ENCODE results near the gene FIS1.
A peak's percentile ranks its signal among the peaks of the same experiment; 100 is the strongest.
"Not testable (repeated sequence)": the region's sequence is repeated elsewhere in the genome, so short reads cannot be mapped to it uniquely, and the experiment has no call there.

The FIS1 gene

GRCh38 chr7:101244375-101245146, at the start of gene FIS1:
FIS1 (minus strand) TSS chr7:101245081; CDS start chr7:101245004, 77 bp downstream.
- peak; percentile 90 to 92 for DNase-seq (ENCODE audit: low read depth in 1 of 2, low spot score in 1 of 2)

GRCh38 chr7:101294039-101294831, 49.4 kb upstream of the FIS1 start:
- DNase-seq (ENCODE audit: low read depth in 1 of 2, low spot score in 1 of 2), result no peak

- DNase-seq (ENCODE audit: low read depth in 1 of 2, low spot score in 1 of 2), result not testable (repeated sequence)
Measured at GRCh38 chr7:101293069-101294021, 48.5 kb upstream of the FIS1 start.

GRCh38 chr7:101292566-101292965, 47.7 kb upstream of the FIS1 start:
- not testable (repeated sequence) for DNase-seq (ENCODE audit: low read depth in 1 of 2, low spot score in 1 of 2)

- peak; percentile 41 to 49 for DNase-seq (ENCODE audit: low read depth in 1 of 2, low spot score in 1 of 2)
Measured at GRCh38 chr7:101290186-101291037, 45.5 kb upstream of the FIS1 start.

- DNase-seq (ENCODE audit: low read depth in 1 of 2, low spot score in 1 of 2), result not testable (repeated sequence)
Measured at GRCh38 chr7:101289687-101290086, 44.8 kb upstream of the FIS1 start.

GRCh38 chr7:101288439-101288838, 43.6 kb upstream of the FIS1 start:
- DNase-seq (ENCODE audit: low read depth in 1 of 2, low spot score in 1 of 2), result no peak

GRCh38 chr7:101287032-101287431, 42.2 kb upstream of the FIS1 start:
- no peak for DNase-seq (ENCODE audit: low read depth in 1 of 2, low spot score in 1 of 2)

- DNase-seq (ENCODE audit: low read depth in 1 of 2, low spot score in 1 of 2), result not testable (repeated sequence)
Measured at GRCh38 chr7:101285880-101286279, 41.0 kb upstream of the FIS1 start.

GRCh38 chr7:101285171-101285570, 40.3 kb upstream of the FIS1 start:
- DNase-seq (ENCODE audit: low read depth in 1 of 2, low spot score in 1 of 2), result no peak

- not testable (repeated sequence) for DNase-seq (ENCODE audit: low read depth in 1 of 2, low spot score in 1 of 2)
Measured at GRCh38 chr7:101280912-101281311, 36.0 kb upstream of the FIS1 start.

- DNase-seq (ENCODE audit: low read depth in 1 of 2, low spot score in 1 of 2), result no peak
Measured at GRCh38 chr7:101278461-101279292, 33.8 kb upstream of the FIS1 start.

- no peak for DNase-seq (ENCODE audit: low read depth in 1 of 2, low spot score in 1 of 2)
Measured at GRCh38 chr7:101277155-101277554, 32.3 kb upstream of the FIS1 start.

GRCh38 chr7:101273206-101273605, 28.3 kb upstream of the FIS1 start:
- no peak for DNase-seq (ENCODE audit: low read depth in 1 of 2, low spot score in 1 of 2)

- DNase-seq (ENCODE audit: low read depth in 1 of 2, low spot score in 1 of 2), result no peak
Measured at GRCh38 chr7:101271021-101271420, 26.1 kb upstream of the FIS1 start.

GRCh38 chr7:101269664-101270063, 24.8 kb upstream of the FIS1 start:
- no peak for DNase-seq (ENCODE audit: low read depth in 1 of 2, low spot score in 1 of 2)

GRCh38 chr7:101265622-101266516, 21.0 kb upstream of the FIS1 start:
- DNase-seq (ENCODE audit: low read depth in 1 of 2, low spot score in 1 of 2), result no peak

GRCh38 chr7:101264102-101264706, 19.3 kb upstream of the FIS1 start:
- DNase-seq (ENCODE audit: low read depth in 1 of 2, low spot score in 1 of 2), result not testable (repeated sequence)

Measured in activated CD4-positive, alpha-beta T cell treated with anti-CD3 and anti-CD28 coated beads, Interleukin-2, amount 50 U/mL, for 24 hours (primary cell).